Panc1 (cell line): ENCODE data around the gene CD44. TPM values are rescaled to one million over a fixed set of nuclear protein-coding genes. Genes with fewer than 3 reads are reported as not detected.

Experiments
- ATAC-seq: fragments of 200-7000 bp; cut with Tn5 transposase; 2 replicates; pipeline ENCODE4 v1.9.1; 2020; ENCODE audit warnings: mild to moderate bottlenecking, moderate library complexity
- BruUV-seq: library from RNA; stranded (reverse); fragments of 400-500 nt; replicated peaks from 2 replicates; lab custom pipeline; 2021; lab: Mats Ljungman, UMichigan
- CTCF ChIA-PET: fragments of 300-600 bp; sonication (Branson Sonifier 250); formaldehyde crosslinking; loops from one replicate; lab custom pipeline; 2022; ENCODE audit warnings: antibody characterized with exemption; lab: Charles Lee
- POLR2A ChIA-PET: fragments of 300-600 bp; sonication (Branson Sonifier 250); formaldehyde crosslinking; loops from one replicate; lab custom pipeline; 2022; ENCODE audit warnings: antibody characterized with exemption; lab: Charles Lee
- DNase-seq: peaks from one replicate; pipeline ENCODE4 v3.0.0-alpha.2; 2010; ENCODE audit warnings: low read depth, low spot score
- H3K27ac ChIP-seq: 2 replicates; pipeline ENCODE4 v1.5.1; 2011; ENCODE audit warnings: mild to moderate bottlenecking, low read length, inconsistent platforms
- H3K27me3 ChIP-seq: fragments of 200-500 bp; sonication (Bioruptor generic); 2 replicates; pipeline ENCODE4 v1.6.0; 2014; ENCODE audit warnings: low read length, inconsistent platforms; ENCODE audit not compliant: control insufficient read depth, insufficient read depth
- H3K36me3 ChIP-seq: fragments of 200-500 bp; sonication (Bioruptor generic); 2 replicates; pipeline ENCODE4 v1.5.1; 2014; ENCODE audit warnings: inconsistent platforms, mild to moderate bottlenecking, low read length, moderate library complexity; ENCODE audit not compliant: control insufficient read depth, insufficient read depth
- H3K4me1 ChIP-seq: 2 replicates; pipeline ENCODE4 v1.5.1; 2011; ENCODE audit warnings: inconsistent platforms, mild to moderate bottlenecking, low read length, moderate library complexity; ENCODE audit not compliant: control insufficient read depth, insufficient read depth
- H3K4me3 ChIP-seq, 2 experiments: 2 replicates each; pipeline ENCODE4 v1.5.1; 2011 to 2012; ENCODE audit warnings: low read depth in 2 of 2, low read length in 2 of 2, mild to moderate bottlenecking in 2 of 2, inconsistent platforms in 1 of 2, moderate library complexity in 1 of 2
- H3K9me3 ChIP-seq: fragments of 200-500 bp; sonication (Bioruptor generic); 2 replicates; pipeline ENCODE4 v1.5.1; 2014; ENCODE audit warnings: low read depth, mild to moderate bottlenecking, inconsistent platforms, low read length, moderate library complexity; ENCODE audit not compliant: control insufficient read depth, insufficient read depth
- POLR2AphosphoS5 ChIP-seq: IDR thresholded peaks from 2 replicates; pipeline ENCODE4 v1.6.1; 2012; ENCODE audit warnings: mild to moderate bottlenecking, low read depth, low read length, moderate library complexity
- SIN3A ChIP-seq: IDR thresholded peaks from 2 replicates; pipeline ENCODE4 v1.6.1; 2012; ENCODE audit warnings: low read depth, mild to moderate bottlenecking, low read length, moderate library complexity, borderline replicate concordance; ENCODE audit not compliant: insufficient read depth
- TCF7L2 ChIP-seq: IDR thresholded peaks from 2 replicates; pipeline ENCODE4 v1.6.1; 2011; ENCODE audit warnings: mild to moderate bottlenecking, low read depth, low read length, inconsistent platforms
- in situ Hi-C: cut with HindIII; loops from 2 replicates; pipeline ENCODE4 v1.10.0; 2016; ENCODE audit warnings: low sequenced_read_pairs, low pct_unique_long_range_greater_than_20kb
- intact Hi-C: fragments of 100-400 bp; cut with micrococcal nuclease; formaldehyde crosslinking; loops from one replicate; pipeline ENCODE4 v1.10.0; 2022; ENCODE audit not compliant: unreplicated experiment
- total RNA-seq: library from RNA; stranded (reverse); gene quantifications from one replicate; pipeline ENCODE4 v1.2.1, GENCODE V29; 2021; ENCODE audit not compliant: unreplicated experiment
- TF ChIP-seq, protein P1 (sequence below), 2 experiments: IDR thresholded peaks; 2 replicates each; pipeline ENCODE4 v1.6.1; 2011 to 2012; ENCODE audit warnings: low read depth in 2 of 2, control low read depth in 1 of 2, low read length in 1 of 2, mild to moderate bottlenecking in 1 of 2, moderate library complexity in 1 of 2; ENCODE audit not compliant: insufficient read depth in 1 of 2
- TF ChIP-seq, protein P2 (sequence below): fragments of 450-650 bp; IDR thresholded peaks from 2 replicates; pipeline ENCODE4 v1.5.1; 2017; ENCODE audit warnings: mild to moderate bottlenecking

The CD44 gene
- total RNA-seq, 1 experiment from 2014 or later = 1,819 TPM

DNA sequence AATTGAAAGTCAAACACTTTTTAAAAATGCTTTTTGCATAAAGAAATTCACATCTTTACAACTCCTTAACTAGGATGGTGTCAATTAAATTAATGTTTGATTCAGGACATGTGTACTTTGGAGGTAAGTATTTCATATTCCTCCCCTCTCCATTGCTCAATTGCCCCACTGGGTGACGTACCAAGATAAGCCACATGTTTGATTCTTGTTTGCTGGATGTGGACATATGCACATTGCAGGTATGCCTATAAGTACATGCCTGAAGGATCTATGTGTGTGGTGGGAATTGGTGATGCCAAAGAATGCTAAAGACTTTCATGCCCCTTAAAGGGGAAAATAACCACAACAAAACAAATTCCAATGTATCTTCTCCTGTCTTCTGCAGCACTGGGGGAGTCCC is 5.8 kb downstream of the CD44 start:
- POLR2A ChIA-PET = interaction anchor here (0.6 kb wide), 1 partner anchor 132 kb away, joined by 12 read pairs; no protein-coding TSS in a partner anchor
- H3K36me3 ChIP-seq = peaks cover 22% of the 10 kb centered on the region
- CTCF ChIA-PET = no interaction called here
- no peak for ATAC-seq
- no TSS peak for BruUV-seq
- peaks cover 74% of the 10 kb centered on the region for H3K4me1 ChIP-seq
- intact Hi-C loops (loop anchor here (5.0 kb wide), 5 partner anchors 63 to 218 kb away; no protein-coding TSS in a partner anchor), in situ Hi-C loops (no loop called here)
- H3K4me3 ChIP-seq = peak overlapping the region; percentile 95 to 98
- H3K27ac ChIP-seq = peak overlapping the region; percentile 97
- no peak for DNase-seq
- no peaks in the 10 kb centered on the region for H3K27me3 ChIP-seq
- no peak for TF ChIP-seq TCF7L2
- no peak for TF ChIP-seq POLR2AphosphoS5
- TF ChIP-seq, protein P1, sequence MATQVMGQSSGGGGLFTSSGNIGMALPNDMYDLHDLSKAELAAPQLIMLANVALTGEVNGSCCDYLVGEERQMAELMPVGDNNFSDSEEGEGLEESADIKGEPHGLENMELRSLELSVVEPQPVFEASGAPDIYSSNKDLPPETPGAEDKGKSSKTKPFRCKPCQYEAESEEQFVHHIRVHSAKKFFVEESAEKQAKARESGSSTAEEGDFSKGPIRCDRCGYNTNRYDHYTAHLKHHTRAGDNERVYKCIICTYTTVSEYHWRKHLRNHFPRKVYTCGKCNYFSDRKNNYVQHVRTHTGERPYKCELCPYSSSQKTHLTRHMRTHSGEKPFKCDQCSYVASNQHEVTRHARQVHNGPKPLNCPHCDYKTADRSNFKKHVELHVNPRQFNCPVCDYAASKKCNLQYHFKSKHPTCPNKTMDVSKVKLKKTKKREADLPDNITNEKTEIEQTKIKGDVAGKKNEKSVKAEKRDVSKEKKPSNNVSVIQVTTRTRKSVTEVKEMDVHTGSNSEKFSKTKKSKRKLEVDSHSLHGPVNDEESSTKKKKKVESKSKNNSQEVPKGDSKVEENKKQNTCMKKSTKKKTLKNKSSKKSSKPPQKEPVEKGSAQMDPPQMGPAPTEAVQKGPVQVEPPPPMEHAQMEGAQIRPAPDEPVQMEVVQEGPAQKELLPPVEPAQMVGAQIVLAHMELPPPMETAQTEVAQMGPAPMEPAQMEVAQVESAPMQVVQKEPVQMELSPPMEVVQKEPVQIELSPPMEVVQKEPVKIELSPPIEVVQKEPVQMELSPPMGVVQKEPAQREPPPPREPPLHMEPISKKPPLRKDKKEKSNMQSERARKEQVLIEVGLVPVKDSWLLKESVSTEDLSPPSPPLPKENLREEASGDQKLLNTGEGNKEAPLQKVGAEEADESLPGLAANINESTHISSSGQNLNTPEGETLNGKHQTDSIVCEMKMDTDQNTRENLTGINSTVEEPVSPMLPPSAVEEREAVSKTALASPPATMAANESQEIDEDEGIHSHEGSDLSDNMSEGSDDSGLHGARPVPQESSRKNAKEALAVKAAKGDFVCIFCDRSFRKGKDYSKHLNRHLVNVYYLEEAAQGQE (IDR thresholded peaks at IDR 0.05; ENCODE audit: insufficient read depth in 1 of 2, low read depth in 2 of 2, low read length in 1 of 2) = no peak
- TF ChIP-seq SIN3A = no peak
- TF ChIP-seq, protein P2, sequence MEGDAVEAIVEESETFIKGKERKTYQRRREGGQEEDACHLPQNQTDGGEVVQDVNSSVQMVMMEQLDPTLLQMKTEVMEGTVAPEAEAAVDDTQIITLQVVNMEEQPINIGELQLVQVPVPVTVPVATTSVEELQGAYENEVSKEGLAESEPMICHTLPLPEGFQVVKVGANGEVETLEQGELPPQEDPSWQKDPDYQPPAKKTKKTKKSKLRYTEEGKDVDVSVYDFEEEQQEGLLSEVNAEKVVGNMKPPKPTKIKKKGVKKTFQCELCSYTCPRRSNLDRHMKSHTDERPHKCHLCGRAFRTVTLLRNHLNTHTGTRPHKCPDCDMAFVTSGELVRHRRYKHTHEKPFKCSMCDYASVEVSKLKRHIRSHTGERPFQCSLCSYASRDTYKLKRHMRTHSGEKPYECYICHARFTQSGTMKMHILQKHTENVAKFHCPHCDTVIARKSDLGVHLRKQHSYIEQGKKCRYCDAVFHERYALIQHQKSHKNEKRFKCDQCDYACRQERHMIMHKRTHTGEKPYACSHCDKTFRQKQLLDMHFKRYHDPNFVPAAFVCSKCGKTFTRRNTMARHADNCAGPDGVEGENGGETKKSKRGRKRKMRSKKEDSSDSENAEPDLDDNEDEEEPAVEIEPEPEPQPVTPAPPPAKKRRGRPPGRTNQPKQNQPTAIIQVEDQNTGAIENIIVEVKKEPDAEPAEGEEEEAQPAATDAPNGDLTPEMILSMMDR = no peak
- no peaks in the 10 kb centered on the region for H3K9me3 ChIP-seq

DNA sequence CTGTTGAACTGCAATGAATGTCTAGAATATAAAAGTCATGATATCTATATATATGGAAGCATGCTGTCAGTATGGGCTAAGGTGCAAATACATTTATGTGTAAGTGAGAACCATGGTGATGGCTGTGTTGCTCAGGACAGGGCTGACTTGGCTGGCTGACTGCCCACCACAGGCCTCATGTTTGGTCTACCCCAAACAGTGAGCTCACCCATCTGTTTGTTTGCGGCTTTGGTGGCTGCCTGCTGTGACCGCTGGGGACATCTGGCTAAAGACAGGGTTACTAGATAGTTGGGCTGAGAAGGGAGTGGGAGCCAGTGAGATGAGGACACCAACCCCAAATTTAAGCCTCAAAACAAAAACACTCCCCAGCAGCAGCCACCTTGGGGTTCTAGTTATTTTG is 6.3 kb downstream of the CD44 start:
- CTCF ChIA-PET = no interaction called here
- no peaks in the 10 kb centered on the region for H3K9me3 ChIP-seq
- peak overlapping the region; percentile 95 to 98 for H3K4me3 ChIP-seq
- peaks cover 18% of the 10 kb centered on the region for H3K36me3 ChIP-seq
- H3K27me3 ChIP-seq = no peaks in the 10 kb centered on the region
- DNase-seq (no peak), ATAC-seq (peak; percentile 28)
- H3K4me1 ChIP-seq = peaks cover 79% of the 10 kb centered on the region
- intact Hi-C loops = no loop called here
- POLR2A ChIA-PET = interaction anchor here (0.6 to 0.7 kb wide), 6 partner anchors 206 to 1840 kb away, joined by 3 to 6 read pairs (median 6); no protein-coding TSS in a partner anchor
- TF ChIP-seq, protein P1 (IDR thresholded peaks at IDR 0.05; ENCODE audit: insufficient read depth in 1 of 2, low read depth in 2 of 2, low read length in 1 of 2) = no peak
- TF ChIP-seq TCF7L2 (no peak), POLR2AphosphoS5 (no peak; the same call in 1 of the 2 replicates), SIN3A (no peak)
- TF ChIP-seq, protein P2 = 0 out of 2 replicates have a peak, but pooled peaks have one; percentile 1
- in situ Hi-C loops = no loop called here
- H3K27ac ChIP-seq = peak overlapping the region; percentile 97
- no TSS peak for BruUV-seq
